Ramos (cell line): ENCODE measurements around the gene PSORS1C2.
"Not testable (repeated sequence)": the region's sequence is repeated elsewhere in the genome, so short reads cannot be mapped to it uniquely, and the experiment has no call there.

Experiments used
- in situ Hi-C: fragments of 300-500 bp; cut with MboI; formaldehyde crosslinking; loops from one replicate; pipeline ENCODE4 v1.14.3; 2022; ENCODE audit warnings: low sequenced_read_pairs; ENCODE audit not compliant: unreplicated experiment

Gene PSORS1C2

GRCh38 chr6:31168606-31169005 is 29.7 kb upstream of the PSORS1C2 start:
- in situ Hi-C loops: no loop called here

- in situ Hi-C loops: no loop called here
Measured at GRCh38 chr6:31165986-31166385, 27.1 kb upstream of the PSORS1C2 start.

DNA sequence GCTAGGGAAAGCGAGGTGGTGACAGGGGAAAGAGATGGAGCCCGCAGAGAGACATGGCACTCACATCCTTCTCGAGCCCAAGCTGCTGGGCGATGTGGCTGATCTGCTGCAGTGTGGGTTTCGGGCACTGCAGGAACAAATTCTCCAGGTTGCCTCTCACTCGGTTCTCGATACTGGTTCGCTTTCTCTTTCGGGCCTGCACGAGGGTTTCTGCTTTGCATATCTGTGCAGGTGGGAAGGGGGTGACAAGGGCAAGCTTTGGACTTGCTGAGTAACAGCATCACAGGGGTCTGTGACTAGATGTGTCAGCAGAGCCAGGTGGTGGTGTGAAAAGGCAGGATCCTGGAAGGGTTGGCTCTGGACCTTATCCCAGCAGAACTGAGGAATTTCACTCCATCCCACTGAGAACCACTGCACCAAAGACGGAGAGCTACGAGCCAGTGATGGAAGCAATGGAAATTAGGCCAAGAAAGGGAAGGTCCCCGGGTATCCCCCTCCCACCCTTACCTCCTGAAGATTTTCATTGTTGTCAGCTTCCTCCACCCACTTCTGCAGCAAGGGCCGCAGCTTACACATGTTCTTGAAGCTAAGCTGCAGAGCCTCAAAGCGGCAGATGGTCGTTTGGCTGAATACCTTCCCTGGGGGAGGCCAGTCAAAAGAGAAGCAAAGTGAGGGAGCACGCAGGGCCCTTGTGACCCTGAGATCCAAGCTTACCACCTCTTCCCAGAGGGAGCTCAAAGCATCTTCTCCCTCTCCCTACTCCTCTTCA is 26.4 kb upstream of the PSORS1C2 start:
- in situ Hi-C loops: not testable (repeated sequence)

DNA sequence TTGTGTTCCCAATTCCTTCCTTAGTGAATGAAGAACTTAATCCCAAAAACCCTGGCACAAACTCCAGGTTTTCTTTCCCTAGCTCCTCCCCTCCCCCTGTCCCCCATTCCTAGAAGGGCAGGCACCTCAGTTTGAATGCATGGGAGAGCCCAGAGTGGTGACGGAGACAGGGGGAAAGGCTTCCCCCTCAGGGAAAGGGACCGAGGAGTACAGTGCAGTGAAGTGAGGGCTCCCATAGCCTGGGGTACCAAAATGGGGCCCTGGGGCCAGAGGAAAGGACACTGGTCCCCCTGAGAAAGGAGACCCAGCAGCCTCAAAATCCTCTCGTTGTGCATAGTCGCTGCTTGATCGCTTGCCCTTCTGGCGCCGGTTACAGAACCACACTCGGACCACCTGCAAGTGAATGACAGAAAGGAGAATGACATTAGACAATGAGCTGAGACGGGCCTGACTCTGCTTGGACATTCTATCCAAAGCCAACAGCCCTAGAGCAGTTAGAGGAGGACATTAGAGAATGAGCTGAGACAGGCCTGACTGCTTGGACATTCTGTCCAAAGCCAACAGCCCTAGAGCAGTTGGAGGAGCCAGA is 25.7 kb upstream of the PSORS1C2 start:
- in situ Hi-C loops: not testable (repeated sequence)

DNA sequence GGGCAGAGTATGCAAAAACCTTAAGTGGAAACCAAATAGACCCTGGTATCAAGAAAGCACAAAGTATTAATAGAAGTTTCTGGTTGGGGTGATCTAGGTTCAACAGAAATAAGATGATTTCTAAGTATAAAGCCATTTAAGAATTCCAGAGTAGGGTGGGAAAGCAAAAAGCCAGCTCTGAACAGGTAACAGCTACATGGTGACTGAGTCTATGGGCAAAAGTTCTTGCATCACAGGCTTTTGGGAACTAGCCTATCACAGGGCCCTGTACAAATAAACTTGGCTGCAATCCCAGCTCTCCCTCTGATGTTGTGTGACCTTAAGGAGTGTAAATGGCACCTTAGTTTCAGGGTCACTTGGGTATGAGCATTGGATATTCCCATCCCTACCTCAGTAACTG is 25.1 kb upstream of the PSORS1C2 start:
- in situ Hi-C loops: no loop called here

DNA sequence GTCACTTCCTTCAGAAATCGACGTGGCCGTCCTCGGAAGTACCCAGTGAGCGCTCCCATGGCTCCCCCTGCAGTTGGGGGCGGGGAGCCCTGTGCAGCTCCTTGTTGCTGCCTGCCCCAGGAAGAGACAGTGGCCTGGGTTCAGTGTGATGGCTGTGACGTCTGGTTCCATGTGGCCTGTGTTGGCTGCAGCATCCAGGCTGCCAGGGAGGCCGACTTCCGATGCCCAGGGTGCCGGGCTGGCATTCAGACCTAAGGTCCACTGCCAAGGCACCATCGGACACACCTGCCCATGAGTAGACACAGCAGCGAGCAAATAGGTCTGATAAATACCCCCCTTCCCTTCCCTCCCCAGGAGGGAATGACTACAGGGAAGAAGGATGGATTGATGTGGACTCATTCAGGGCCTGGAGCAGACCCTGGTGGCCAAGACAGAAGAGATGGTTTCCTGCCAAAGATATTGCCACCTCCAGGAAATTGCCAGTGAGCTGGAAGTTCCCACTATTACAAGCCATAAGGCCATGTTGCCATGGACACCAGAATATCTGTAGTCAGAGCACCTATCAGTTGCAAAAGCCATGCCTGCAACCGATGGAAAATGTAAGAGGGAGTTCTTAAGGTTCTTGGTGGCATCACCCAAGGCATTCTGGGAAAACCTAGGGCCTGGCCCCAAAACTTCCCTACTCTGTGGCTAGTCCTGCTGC is 23.7 kb upstream of the PSORS1C2 start:
- in situ Hi-C loops: no loop called here

DNA sequence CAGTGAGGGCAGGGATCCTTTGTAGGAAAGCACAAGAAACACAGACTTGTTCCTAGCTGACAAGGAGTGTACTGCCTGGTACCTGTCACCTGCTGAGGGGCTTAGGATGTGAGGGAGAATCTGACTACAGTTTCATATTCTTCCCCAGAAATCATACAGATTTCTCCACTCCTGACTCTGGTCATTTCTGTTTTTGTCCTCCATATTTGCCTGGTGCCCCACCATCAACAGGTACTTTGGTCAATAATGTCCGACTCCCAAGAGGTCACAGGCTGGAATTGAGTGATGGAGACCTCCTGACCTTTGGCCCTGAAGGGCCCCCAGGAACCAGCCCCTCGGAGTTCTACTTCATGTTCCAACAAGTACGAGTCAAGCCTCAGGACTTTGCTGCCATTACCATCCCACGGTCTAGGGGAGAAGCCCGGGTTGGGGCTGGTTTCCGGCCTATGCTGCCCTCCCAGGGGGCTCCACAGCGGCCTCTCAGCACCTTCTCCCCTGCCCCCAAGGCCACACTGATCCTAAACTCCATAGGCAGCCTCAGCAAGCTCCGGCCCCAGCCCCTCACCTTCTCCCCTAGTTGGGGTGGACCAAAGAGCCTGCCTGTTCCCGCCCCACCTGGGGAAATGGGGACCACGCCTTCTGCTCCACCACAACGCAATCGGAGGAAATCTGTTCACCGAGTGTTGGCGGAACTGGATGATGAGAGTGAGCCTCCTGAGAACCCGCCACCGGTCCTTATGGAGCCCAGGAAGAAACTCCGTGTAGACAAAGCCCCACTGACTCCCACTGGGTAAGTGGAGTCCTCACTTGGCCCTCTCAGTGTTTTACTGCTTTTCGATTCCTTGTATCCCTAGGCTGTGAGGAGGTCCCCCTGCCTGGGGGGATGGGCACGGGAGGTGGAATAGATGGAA is 22.6 kb upstream of the PSORS1C2 start:
- in situ Hi-C loops: no loop called here

GRCh38 chr6:31158863-31159855 is 20.3 kb upstream of the PSORS1C2 start:
- in situ Hi-C loops: no loop called here

GRCh38 chr6:31158140-31158862 is 19.4 kb upstream of the PSORS1C2 start, which contains the start of gene TCF19:
TSS of gene TCF19 (plus strand) at chr6:31158589. CDS start at chr6:31159470, 881 bp downstream.
- in situ Hi-C loops: no loop called here

GRCh38 chr6:31157513-31158139 is 18.8 kb upstream of the PSORS1C2 start, which contains the start of gene CCHCR1:
TSS of gene CCHCR1 (minus strand) at chr6:31157802. CDS start at chr6:31157600, 202 bp downstream.
- in situ Hi-C loops: no loop called here

- in situ Hi-C loops: no loop called here
Measured at GRCh38 chr6:31156641-31157040, 17.8 kb upstream of the PSORS1C2 start.

- in situ Hi-C loops: no loop called here
Measured at GRCh38 chr6:31154436-31154835, 15.6 kb upstream of the PSORS1C2 start.

DNA sequence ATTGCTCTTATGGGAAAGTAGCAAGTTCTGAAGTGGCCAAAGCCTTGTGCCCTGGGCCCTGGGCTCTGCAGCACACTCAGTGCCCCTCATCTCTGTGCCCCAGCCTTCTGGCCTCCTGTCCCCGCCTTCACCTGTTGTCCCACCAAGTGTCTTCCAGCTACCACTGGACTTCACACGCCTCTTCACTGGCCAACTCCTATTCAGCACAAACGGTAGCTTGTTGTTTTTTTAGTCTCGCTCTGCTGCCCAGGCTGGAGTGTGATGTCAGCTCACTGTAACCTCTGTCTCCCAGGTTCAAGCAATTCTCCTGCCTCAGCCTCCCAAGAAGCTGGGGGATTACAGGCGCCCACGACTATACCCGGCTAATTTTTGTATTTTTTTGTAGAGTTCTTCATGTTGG is 13.9 kb upstream of the PSORS1C2 start:
- in situ Hi-C loops: no loop called here

DNA sequence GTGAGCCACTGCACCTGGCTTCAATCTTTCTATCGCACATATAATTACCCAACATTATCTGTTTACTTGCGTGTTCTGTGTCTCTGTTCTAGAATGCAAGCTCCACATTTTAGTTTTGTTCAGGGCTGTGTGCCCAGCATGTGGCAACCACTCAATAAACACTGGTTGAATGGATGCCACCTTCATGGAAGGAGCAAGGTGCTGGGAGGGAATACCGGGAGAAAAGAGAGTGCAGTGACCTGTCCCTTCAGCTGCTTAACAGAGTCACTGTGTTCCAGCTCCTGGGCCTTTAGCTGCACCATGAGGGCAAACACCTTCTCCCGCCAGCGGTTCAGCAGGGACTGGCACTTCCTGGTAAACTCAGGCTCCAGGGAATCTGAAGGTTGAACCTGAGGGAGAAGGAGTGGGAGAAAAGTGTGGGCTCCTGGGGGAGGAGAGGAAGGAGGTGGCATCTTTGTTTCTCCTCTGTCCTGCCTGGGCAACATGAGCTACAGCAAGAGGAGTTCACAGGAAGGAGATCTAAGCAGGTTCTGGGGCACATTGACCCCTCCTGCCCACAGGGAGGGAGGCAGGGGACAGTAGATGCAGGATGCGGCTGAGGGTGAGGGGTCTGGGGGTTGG is 11.1 kb upstream of the PSORS1C2 start:
- in situ Hi-C loops: no loop called here

GRCh38 chr6:31145386-31145785 is 6.5 kb upstream of the PSORS1C2 start:
- in situ Hi-C loops: no loop called here

DNA sequence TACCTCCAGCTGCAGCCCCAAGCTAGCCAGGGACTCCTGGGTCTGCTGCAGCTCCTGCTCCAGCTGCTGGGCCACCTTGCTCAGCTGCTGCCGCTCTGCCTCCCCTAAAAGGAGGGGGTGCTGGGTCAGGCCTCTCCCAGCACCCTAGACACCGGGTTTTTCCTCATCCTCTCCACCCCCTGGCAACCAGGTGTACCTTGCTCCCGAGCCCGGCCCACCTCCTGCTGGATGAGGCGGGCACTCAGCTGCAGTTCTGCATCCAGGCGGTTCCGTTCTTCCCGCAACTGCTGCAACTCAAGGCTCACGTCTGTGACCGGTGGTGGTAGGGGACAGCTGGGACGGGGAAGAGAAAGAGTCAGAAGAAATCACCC is 6.1 kb upstream of the PSORS1C2 start:
- in situ Hi-C loops: no loop called here

- in situ Hi-C loops: no loop called here
Measured at GRCh38 chr6:31144296-31144969, 5.6 kb upstream of the PSORS1C2 start.
